Measurements from ENCODE around the gene KATNAL1.

Gene KATNAL1

DNA sequence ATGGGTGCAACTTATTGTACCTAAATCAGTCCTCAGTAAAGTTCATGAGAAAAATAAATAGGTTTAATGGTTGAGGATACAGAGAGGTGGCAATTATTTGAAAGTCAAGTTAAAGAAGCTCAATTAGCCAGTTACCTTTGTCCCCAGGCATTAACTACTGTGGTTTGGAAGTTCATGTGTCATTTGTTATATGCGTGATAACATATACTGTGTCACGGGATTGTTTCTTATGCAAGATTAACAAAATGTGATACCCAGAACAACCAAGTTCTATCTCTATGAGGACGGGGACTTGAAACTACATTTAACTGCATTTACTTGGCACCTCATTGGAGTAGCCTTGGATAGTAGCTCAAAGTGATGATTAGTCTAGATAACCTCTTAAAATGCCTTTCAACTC is 13.9 kb upstream of the KATNAL1 start:
- no peak for TF ChIP-seq GATA1 (IDR thresholded peaks at IDR 0.05; ENCODE audit: low read depth, low read length)
- TF ChIP-seq POLR2A (IDR thresholded peaks at IDR 0.05; ENCODE audit: low read length) = no peak
- no peak for DNase-seq

DNA sequence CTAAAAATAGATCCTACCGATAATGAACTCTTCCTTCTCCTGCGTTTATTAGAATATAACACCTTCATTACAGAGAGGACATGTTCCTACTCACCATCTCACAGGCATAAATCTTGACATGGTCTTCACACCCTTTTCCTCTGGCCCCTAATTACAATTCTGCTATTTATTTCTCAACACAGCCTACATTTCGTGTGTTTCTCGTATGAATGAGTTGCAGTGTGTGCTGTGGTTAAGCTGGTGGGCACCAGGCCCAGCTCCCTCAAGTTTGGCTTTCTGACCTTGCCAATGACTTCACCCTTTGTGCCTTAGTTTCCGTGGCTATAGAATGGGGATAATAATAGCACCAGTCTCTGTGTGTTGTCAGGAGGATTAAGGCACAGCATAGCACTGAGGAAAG is 12.3 kb upstream of the KATNAL1 start:
- TF ChIP-seq GATA1 (IDR thresholded peaks at IDR 0.05; ENCODE audit: low read depth, low read length) = no peak
- no peak for TF ChIP-seq POLR2A (IDR thresholded peaks at IDR 0.05; ENCODE audit: low read length)
- no peak for DNase-seq

DNA sequence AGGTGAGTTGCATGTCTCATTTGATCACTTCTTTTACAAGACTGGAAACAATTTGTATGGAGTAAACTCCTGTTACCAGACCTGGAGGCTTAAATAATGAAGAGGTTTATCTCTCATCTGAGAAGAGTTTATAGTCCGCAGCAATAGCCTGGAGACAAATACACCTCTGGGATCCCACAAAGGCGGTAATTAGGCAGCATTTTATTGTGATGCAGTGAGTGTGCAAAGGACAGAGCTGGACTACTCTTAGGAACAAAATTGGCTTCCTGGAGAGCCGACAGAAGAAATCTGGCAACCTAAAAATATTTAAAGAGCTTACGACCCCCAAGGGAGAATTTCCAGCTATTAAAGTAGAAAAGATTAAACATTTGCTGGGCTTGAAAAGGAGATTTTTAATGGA is 11.8 kb upstream of the KATNAL1 start:
- DNase-seq = no peak

DNA sequence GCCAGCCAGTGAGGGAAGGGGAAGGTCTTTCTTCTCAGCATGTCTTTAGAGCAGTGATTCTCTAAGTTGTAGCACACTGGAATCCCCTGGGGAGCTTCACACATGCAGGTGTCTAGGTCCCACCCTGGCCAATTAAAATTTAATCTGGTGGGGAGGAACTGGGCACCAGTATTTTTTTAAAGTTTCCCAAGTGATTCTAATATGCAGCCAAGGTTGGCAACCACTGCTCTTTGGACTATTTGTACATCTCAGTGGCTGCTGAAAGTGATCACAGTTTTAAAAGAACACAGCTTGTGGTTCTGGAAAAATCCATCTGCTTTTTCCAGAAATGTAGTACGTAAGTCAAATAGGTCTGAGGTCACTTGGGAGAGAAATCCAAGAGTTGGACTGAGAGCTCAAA is 10.7 kb upstream of the KATNAL1 start:
- TF ChIP-seq GATA1 (IDR thresholded peaks at IDR 0.05; ENCODE audit: low read depth, low read length) = no peak
- TF ChIP-seq POLR2A (IDR thresholded peaks at IDR 0.05; ENCODE audit: low read length) = no peak
- no peak for DNase-seq

More for the DNA sequence above, 11.8 kb upstream of the KATNAL1 start:
- TF ChIP-seq POLR2A (IDR thresholded peaks at IDR 0.05; ENCODE audit: low read length) (no peak), GATA1 (IDR thresholded peaks at IDR 0.05; ENCODE audit: low read depth, low read length) (no peak)

DNA sequence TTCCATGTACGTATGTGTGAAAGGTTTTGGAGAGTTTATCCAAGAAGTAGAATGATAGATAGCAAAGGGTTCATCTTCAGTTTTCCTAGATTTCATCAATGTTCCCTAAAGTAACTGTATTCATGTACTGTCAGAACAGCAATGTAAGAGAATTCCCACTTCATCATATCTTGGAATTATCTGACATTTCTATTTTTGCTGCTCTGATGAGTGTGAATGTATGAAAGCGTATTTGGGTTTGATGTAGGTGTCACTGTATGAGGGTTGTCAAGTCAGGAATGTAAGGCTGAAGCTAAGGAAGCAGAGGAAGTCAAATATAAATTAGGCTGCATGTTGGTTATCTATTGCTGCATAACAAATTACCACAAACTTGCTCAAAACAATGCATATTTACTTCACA is 7.2 kb upstream of the KATNAL1 start:
- TF ChIP-seq POLR2A (IDR thresholded peaks at IDR 0.05; ENCODE audit: low read length) = no peak
- TF ChIP-seq GATA1 (IDR thresholded peaks at IDR 0.05; ENCODE audit: low read depth, low read length) = no peak
- no peak for DNase-seq

DNA sequence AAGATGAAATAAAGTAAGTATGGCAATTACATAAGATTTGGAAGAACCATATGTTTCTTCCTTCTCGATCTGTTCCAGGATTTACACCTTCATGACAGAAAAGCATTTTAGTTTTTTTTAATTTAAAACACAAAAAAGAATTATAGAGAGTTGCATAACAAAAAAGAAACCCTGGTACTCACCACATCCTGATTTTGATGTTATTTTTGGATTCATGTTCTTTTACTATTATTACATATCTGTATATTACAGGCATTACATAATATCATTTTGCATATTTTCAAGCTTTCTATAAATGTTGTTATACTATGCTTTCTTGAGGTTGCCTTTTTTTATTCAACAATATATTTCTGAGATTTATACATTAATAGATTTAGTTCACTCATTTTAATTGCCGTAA is 6.7 kb upstream of the KATNAL1 start:
- TF ChIP-seq GATA1 (IDR thresholded peaks at IDR 0.05; ENCODE audit: low read depth, low read length) (no peak), POLR2A (IDR thresholded peaks at IDR 0.05; ENCODE audit: low read length) (no peak)
- DNase-seq = no peak

DNA sequence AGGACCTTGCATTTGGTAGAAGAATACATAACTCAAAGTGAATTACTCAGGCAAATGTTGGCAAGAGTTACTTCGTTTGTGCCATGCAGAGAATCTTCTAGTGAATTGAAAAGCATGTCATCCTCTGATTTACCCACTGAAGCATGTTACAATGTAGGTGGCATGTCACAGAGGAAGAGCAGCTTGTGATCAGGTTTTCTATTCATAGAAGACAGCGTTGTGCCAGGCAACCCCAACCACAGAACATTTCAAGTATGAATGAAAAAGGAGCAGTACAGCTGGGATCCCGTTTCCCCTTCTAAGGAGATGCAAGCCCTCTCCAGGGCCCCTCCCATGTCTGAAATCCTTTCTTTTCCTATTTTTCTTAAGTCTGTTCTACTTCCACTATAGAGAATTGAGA is 6.0 kb upstream of the KATNAL1 start:
- no peak for DNase-seq
- TF ChIP-seq GATA1 (IDR thresholded peaks at IDR 0.05; ENCODE audit: low read depth, low read length) (no peak), POLR2A (IDR thresholded peaks at IDR 0.05; ENCODE audit: low read length) (no peak)

DNA sequence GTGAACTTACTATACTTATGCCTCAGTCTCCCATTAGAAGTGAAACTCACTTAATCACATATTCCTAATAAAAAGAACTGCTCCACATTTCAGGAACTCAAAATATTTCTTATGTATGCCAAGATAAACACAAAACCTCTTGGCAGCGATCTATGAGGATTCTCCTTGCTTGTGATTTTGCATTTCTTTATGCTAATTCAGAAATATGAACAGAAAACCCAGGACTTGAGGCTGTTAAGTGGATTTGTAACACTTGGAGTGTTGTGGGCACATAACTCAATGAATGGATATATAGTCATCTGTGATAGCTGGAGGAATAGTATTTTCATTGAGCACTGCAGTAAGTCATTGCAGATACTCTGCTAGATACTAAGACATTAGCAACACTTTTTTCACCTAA is 5.6 kb upstream of the KATNAL1 start:
- DNase-seq = no peak
- TF ChIP-seq POLR2A (IDR thresholded peaks at IDR 0.05; ENCODE audit: low read length) (no peak), GATA1 (IDR thresholded peaks at IDR 0.05; ENCODE audit: low read depth, low read length) (no peak)

DNA sequence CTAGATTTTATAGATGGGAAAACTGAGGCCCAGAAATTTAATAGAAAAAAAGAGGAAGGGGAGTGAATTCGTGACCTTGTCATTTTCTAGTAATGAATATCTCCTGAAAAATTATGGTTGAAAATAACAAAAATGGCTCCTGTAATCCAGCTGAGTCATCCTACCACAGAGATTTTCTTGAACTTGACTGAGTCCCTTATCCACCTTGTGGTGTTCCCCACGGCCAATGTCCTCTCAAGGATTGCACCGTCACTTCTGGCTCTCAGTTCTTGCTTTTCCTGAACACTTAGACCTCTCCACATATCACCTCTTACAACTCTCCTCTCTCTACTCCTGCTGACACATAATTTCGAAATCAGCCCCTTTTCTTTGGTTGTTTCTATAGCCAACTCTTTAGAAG is 1.2 kb upstream of the KATNAL1 start:
- peak; percentile 82 to 86 for DNase-seq
- TF ChIP-seq POLR2A (IDR thresholded peaks at IDR 0.05; ENCODE audit: low read length) (no peak), GATA1 (IDR thresholded peaks at IDR 0.05; ENCODE audit: low read depth, low read length) (no peak)

DNA sequence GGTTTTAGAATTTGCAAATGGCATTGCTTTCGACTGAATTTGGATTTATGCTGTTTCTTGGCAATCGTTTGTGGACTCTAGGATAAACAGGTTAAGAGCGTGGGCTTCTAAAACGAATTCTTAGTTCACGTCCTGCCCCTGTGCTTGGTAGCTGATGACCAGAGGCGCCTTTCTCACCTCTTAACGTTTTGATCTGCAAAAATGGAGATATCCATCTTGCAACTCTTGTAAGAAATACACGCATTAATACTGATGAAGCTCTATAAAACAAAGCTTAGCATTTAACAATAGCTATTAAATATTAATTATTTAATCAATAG is 580 bp upstream of the KATNAL1 start:
- DNase-seq = peak in 1 of 2 experiments; percentile 44
- TF ChIP-seq GATA1 (IDR thresholded peaks at IDR 0.05; ENCODE audit: low read depth, low read length) (no peak), POLR2A (IDR thresholded peaks at IDR 0.05; ENCODE audit: low read length) (no peak)

DNA sequence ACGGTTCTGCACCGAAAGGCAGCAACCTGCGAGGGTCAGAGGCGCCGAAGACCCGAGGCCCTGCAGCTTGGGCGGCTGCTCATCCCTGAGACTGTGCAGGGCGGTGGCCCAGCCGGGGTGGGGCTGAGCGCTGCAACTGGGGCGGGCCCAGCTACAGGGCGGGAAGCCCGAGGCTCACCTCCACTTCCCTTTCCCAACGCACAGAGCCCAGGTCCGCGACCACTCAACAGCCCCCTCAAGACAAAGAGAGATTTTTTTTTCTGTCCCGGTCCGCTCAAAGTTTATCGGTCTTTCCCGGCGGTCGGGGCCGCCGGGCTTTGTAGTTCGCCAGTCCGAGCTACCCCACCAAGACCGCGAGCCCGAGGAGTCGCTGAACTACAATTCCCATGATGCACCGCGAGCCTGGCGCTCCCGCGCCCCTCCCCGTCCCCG is 573 bp downstream of the KATNAL1 start:
- TF ChIP-seq GATA1 (IDR thresholded peaks at IDR 0.05; ENCODE audit: low read depth, low read length) (no peak), POLR2A (IDR thresholded peaks at IDR 0.05; ENCODE audit: low read length) (no peak)
- peak; percentile 94 to 96 for DNase-seq

DNA sequence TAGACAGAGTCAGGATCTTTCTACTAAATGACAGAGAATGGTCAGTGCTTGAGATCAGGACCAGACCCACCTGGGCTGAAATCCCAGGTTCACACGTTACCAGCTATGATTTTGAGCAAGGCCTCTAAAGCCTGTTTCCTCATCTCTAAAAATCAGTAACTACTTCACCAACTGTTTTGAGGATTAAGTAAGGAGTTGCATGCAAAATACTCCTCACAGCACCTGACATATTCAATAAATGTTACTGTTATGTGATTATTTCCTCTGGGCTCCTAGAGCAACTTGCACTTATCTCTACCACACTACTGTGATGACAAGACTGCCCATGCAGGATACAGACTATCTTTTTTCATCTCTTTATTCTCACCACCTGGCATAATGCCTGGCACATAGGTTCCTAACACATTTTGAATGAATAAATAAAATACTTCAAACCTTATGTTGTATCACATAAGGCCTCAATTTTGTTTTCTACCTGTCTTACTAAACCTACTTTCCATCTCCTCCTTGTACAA is 1.8 kb downstream of the KATNAL1 start:
- TF ChIP-seq GATA1 (IDR thresholded peaks at IDR 0.05; ENCODE audit: low read depth, low read length) = no peak
- TF ChIP-seq POLR2A (IDR thresholded peaks at IDR 0.05; ENCODE audit: low read length) = no peak
- peak; percentile 13 to 50 for DNase-seq

DNA sequence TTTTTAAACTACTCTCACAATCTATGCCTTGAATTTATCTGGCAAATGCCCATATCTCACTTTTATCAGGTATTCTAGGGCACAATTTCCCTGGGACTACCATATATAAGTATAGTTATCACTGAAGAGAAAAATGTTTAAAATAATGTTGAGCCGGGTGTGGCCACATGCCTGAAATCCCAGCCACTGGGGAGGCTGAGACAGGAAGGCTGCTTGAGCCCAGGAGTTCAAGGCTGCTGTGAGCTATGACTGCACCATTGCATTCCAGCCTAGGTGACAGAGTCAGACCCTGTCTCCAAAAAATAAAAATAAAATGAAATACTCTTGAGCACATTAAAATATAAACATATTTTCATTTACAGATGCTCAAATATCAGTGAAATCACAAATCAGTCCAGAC is 4.1 kb downstream of the KATNAL1 start:
- TF ChIP-seq GATA1 (IDR thresholded peaks at IDR 0.05; ENCODE audit: low read depth, low read length) (no peak), POLR2A (IDR thresholded peaks at IDR 0.05; ENCODE audit: low read length) (no peak)

DNA sequence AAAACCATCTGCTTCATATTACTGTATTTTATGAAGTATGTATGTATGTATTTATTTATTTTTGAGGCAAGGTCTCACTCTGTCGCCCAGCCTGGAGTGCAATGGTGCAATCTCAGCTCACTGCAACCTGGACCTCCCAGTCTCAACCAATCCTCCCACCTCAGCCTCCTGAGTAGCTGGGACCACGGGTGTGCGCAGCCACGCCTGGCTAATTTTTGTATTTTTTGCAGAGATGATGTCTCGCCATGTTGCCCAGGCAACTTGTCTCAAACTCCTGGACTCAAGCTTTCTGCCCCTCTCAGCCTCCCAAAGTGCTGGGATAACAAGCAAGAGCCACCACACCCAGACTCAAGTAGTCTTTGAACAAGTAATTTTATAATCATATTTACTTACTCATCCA is 5.5 kb downstream of the KATNAL1 start:
- no peak for DNase-seq
- TF ChIP-seq POLR2A (IDR thresholded peaks at IDR 0.05; ENCODE audit: low read length) (no peak), GATA1 (IDR thresholded peaks at IDR 0.05; ENCODE audit: low read depth, low read length) (no peak)

More for the DNA sequence above, 4.1 kb downstream of the KATNAL1 start:
- DNase-seq = no peak

DNA sequence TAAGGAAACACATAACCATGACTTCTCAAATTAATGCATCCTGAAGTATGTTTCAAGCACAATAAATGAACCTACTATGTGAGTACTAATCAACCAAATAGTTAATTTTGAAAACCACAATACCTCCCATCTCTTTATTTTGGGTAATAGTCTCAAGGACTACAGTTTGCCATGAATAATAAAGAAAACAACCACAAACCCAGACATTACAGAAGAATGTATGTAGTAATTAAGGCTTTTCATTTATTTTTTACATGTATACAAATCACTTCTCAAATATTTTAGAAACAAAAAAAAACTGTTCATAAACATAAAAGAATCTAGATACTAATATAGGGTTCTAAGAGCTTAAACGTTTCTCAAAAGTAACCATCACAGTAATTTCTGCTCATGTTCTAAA is 6.8 kb downstream of the KATNAL1 start:
- DNase-seq = no peak
- TF ChIP-seq GATA1 (IDR thresholded peaks at IDR 0.05; ENCODE audit: low read depth, low read length) = no peak
- TF ChIP-seq POLR2A (IDR thresholded peaks at IDR 0.05; ENCODE audit: low read length) = no peak

DNA sequence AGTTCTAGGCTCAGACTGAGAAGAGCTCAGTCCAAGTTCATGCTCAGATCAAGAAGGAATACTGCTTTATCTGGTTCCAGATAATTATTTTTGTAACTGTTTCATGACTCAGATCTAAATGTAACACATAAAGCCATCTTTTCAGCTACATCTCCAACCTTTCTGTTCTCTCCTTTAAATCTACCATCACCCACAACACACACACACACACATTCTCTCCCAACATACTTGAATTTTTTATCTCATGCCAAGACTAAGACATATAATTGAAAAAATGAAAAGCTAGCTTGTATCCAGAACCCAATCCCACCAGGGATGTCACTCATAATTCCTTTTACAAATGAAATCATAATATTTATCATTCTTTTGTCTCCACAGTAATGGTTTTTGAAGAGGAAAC is 7.6 kb downstream of the KATNAL1 start:
- no peak for TF ChIP-seq GATA1 (IDR thresholded peaks at IDR 0.05; ENCODE audit: low read depth, low read length)
- TF ChIP-seq POLR2A (IDR thresholded peaks at IDR 0.05; ENCODE audit: low read length) = no peak
- DNase-seq = no peak

Data from erythroblast (primary cell).